Transverse colon (tissue), 4 donors: ENCODE data around the gene PHYKPL. TPM values are rescaled to one million over a fixed set of nuclear protein-coding genes. Genes with fewer than 3 reads are reported as not detected.

Source experiments
- DNase-seq: peaks from one replicate; pipeline ENCODE4 v3.0.0-alpha.2; 2019
- H3K27ac ChIP-seq, 4 donors: fragments of 200-600 bp; sonication (generic); 2 replicates each; pipeline ENCODE4 v1.5.1; 2016 to 2018; ENCODE audit warnings: inconsistent platforms in 4 of 4
- H3K27me3 ChIP-seq: fragments of 200-600 bp; sonication (generic); 2 replicates; pipeline ENCODE4 v1.5.1; 2017; ENCODE audit warnings: inconsistent platforms
- H3K36me3 ChIP-seq, 4 donors: fragments of 200-600 bp; sonication (generic); 2 replicates each; pipeline ENCODE4 v1.5.1; 2017 to 2019; ENCODE audit warnings: inconsistent platforms in 4 of 4
- H3K4me1 ChIP-seq, 4 donors: fragments of 200-600 bp; sonication (generic); 2 replicates each; pipeline ENCODE4 v1.5.1; 2017 to 2020; ENCODE audit warnings: inconsistent platforms in 4 of 4
- H3K4me3 ChIP-seq, 4 donors: fragments of 200-600 bp; sonication (generic); 1 replicate in 1 of 4; 2 replicates in 3 of 4; pipeline versions ENCODE4 v1.5.1 to v1.6.1; 2017 to 2019; ENCODE audit warnings: inconsistent platforms in 4 of 4
- H3K9me3 ChIP-seq, 2 donors: fragments of 200-600 bp; sonication (generic); 2 replicates each; pipeline ENCODE4 v1.5.1; 2017 to 2019; ENCODE audit warnings: inconsistent platforms in 2 of 2
- EP300 ChIP-seq: sonication (generic); formaldehyde crosslinking; IDR thresholded peaks from one replicate; pipeline ENCODE4 v1.6.1; 2017; ENCODE audit warnings: antibody characterized with exemption, low read depth
- POLR2A ChIP-seq: fragments of 450-650 bp; IDR thresholded peaks from one replicate; pipeline ENCODE4 v1.6.1; 2016; ENCODE audit warnings: antibody characterized with exemption, mild to moderate bottlenecking, moderate library complexity
- POLR2AphosphoS5 ChIP-seq, 3 donors: sonication (generic); formaldehyde crosslinking; IDR thresholded peaks; one replicate each; pipeline ENCODE4 v1.6.1; 2016; ENCODE audit warnings: antibody characterized with exemption in 3 of 3
- WGBS, 2 donors: methylation state at CpG; one replicate each; pipeline ENCODE4 v1.1.5; 2018; ENCODE audit warnings: low coverage in 1 of 2; 5-methylcytosine and 5-hydroxymethylcytosine counted together
- in situ Hi-C, 4 donors: fragments of 200-750 bp; cut with MboI; loops; one replicate each; pipeline versions ENCODE4 v1.15.0 to v1.15.1; 2017; ENCODE audit warnings: low sequenced_read_pairs in 3 of 4, low pct_ligation_motif_present in 1 of 4, low pct_unique_long_range_greater_than_20kb in 1 of 4
- intact Hi-C: fragments of 100-400 bp; cut with DNase I; formaldehyde crosslinking; loops from one replicate; pipeline ENCODE4 v1.15.1; 2023; ENCODE audit warnings: low total_unique reads
- total RNA-seq, 4 donors: library from RNA; depleted of rRNA; stranded (reverse); fragments of >200 nt; gene quantifications; one replicate each; pipeline ENCODE4 v1.1.0, GENCODE V29; 2016
- TF ChIP-seq, protein P1 (sequence below), 5 experiments: fragments of 200-600 bp in 3 of 5; fragments of 450-650 bp in 2 of 5; sonication (generic) in 3 of 5; IDR thresholded peaks; 1 replicate in 2 of 5; 2 replicates in 3 of 5; pipeline ENCODE4 v1.5.1; 2016 to 2017; ENCODE audit warnings: antibody characterized with exemption in 5 of 5, inconsistent platforms in 3 of 5, mild to moderate bottlenecking in 2 of 5, moderate library complexity in 1 of 5

The PHYKPL gene
- total RNA-seq, 4 donors from 2014 or later: 124 to 405 (median 197) TPM

- peaks cover 25 to 74% (median 43%) of the 10 kb centered on the region in 4 donors for H3K4me1 ChIP-seq
- WGBS, 2 donors: 93 to 99% methylated on average over 9 to 11 of the region's 11 CpGs
- H3K27ac ChIP-seq: peak overlapping the region; percentile 76 to 84 (median 82)
- intact Hi-C loops (no loop called here), in situ Hi-C loops (no loop called here)
- H3K27me3 ChIP-seq: no peaks in the 10 kb centered on the region
- peaks cover 0 to 27% (median 2%) of the 10 kb centered on the region in 4 donors for H3K36me3 ChIP-seq
- no peak overlapping the region for H3K4me3 ChIP-seq
- DNase-seq: no peak
- TF ChIP-seq POLR2A: no peak
- no peak for TF ChIP-seq POLR2AphosphoS5 (IDR thresholded peaks at IDR 0.05)
- TF ChIP-seq EP300: no peak
- TF ChIP-seq, protein P1, sequence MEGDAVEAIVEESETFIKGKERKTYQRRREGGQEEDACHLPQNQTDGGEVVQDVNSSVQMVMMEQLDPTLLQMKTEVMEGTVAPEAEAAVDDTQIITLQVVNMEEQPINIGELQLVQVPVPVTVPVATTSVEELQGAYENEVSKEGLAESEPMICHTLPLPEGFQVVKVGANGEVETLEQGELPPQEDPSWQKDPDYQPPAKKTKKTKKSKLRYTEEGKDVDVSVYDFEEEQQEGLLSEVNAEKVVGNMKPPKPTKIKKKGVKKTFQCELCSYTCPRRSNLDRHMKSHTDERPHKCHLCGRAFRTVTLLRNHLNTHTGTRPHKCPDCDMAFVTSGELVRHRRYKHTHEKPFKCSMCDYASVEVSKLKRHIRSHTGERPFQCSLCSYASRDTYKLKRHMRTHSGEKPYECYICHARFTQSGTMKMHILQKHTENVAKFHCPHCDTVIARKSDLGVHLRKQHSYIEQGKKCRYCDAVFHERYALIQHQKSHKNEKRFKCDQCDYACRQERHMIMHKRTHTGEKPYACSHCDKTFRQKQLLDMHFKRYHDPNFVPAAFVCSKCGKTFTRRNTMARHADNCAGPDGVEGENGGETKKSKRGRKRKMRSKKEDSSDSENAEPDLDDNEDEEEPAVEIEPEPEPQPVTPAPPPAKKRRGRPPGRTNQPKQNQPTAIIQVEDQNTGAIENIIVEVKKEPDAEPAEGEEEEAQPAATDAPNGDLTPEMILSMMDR (IDR thresholded peaks at IDR 0.05): no peak
- H3K9me3 ChIP-seq: no peaks in the 10 kb centered on the region
Observed at GRCh38 chr5:178228609-178229008, 4.0 kb downstream of the PHYKPL start.

- Histone ChIP-seq H3K27me3 (no peaks in the 10 kb centered on the region), H3K4me1 (peaks cover 24 to 70% (median 40%) of the 10 kb centered on the region in 4 donors), H3K9me3 (no peaks in the 10 kb centered on the region), H3K27ac (peak overlapping the region; percentile 76 to 84 (median 82)), H3K36me3 (peaks cover 0 to 27% (median 2%) of the 10 kb centered on the region in 4 donors), H3K4me3 (no peak overlapping the region)
- in situ Hi-C loops (no loop called here), intact Hi-C loops (no loop called here)
- WGBS, 2 donors: 91 to 100% methylated on average over 2 to 3 of the region's 3 CpGs
- TF ChIP-seq, protein P1 (IDR thresholded peaks at IDR 0.05): no peak
- TF ChIP-seq EP300 (no peak), POLR2AphosphoS5 (IDR thresholded peaks at IDR 0.05) (no peak), POLR2A (no peak)
- DNase-seq: no peak
Observed at GRCh38 chr5:178227929-178228328, 4.7 kb downstream of the PHYKPL start.

GRCh38 chr5:178227138-178227659, 5.4 kb downstream of the PHYKPL start:
- Histone ChIP-seq H3K27ac (peak overlapping the region; percentile 76 to 84 (median 82)), H3K4me1 (peaks cover 21 to 67% (median 37%) of the 10 kb centered on the region in 4 donors), H3K4me3 (no peak overlapping the region), H3K36me3 (peaks cover 0 to 27% (median 2%) of the 10 kb centered on the region in 4 donors), H3K27me3 (no peaks in the 10 kb centered on the region), H3K9me3 (no peaks in the 10 kb centered on the region)
- in situ Hi-C loops: no loop called here
- intact Hi-C loops: no loop called here
- no peak for DNase-seq
- WGBS, 2 donors: 71 to 90% methylated on average over 2 to 4 of the region's 4 CpGs
- TF ChIP-seq, protein P1 (IDR thresholded peaks at IDR 0.05): no peak
- TF ChIP-seq POLR2AphosphoS5 (IDR thresholded peaks at IDR 0.05) (no peak), EP300 (no peak), POLR2A (no peak)

GRCh38 chr5:178225174-178225573, 7.4 kb downstream of the PHYKPL start:
- DNase-seq: no peak
- H3K27ac ChIP-seq: peak overlapping the region; percentile 80 to 84 (median 82)
- intact Hi-C loops: no loop called here

More at GRCh38 chr5:178225174-178225573, 7.4 kb downstream of the PHYKPL start:
- peaks cover 6 to 55% (median 22%) of the 10 kb centered on the region in 4 donors for H3K4me1 ChIP-seq
- 94% methylated on average over 6 of the region's 6 CpGs; no CpG with 5 or more reads in 1 of the 2 donors for WGBS, 2 donors
- no peak overlapping the region for H3K4me3 ChIP-seq
- no peaks in the 10 kb centered on the region for H3K27me3 ChIP-seq
- in situ Hi-C loops: no loop called here
- H3K9me3 ChIP-seq: no peaks in the 10 kb centered on the region
- H3K36me3 ChIP-seq: peaks cover 0 to 27% (median 2%) of the 10 kb centered on the region in 4 donors
- TF ChIP-seq EP300: no peak
